Renal cortex interstitium (tissue), 11 donors: Measurements from ENCODE around the gene PRDM5. TPM values are rescaled to one million over a fixed set of nuclear protein-coding genes. Genes with fewer than 3 reads are reported as not detected.

Source experiments
- DNase-seq, 11 donors: peaks; one replicate each; pipeline ENCODE4 v3.0.0-alpha.2; 2013; ENCODE audit warnings: low read depth in 9 of 11, low spot score in 4 of 11; ENCODE audit errors: extremely low read depth in 1 of 11
- polyA plus RNA-seq, 3 donors: library from polyadenylated mRNA; unstranded; fragments of 120-200 nt; gene quantifications; one replicate each; pipeline ENCODE4 v1.2.1, GENCODE V29; 2013; ENCODE audit not compliant: insufficient read length in 3 of 3

The PRDM5 gene
- polyA plus RNA-seq, 3 donors: 16.0 to 19.1 (median 19.0) TPM

DNA sequence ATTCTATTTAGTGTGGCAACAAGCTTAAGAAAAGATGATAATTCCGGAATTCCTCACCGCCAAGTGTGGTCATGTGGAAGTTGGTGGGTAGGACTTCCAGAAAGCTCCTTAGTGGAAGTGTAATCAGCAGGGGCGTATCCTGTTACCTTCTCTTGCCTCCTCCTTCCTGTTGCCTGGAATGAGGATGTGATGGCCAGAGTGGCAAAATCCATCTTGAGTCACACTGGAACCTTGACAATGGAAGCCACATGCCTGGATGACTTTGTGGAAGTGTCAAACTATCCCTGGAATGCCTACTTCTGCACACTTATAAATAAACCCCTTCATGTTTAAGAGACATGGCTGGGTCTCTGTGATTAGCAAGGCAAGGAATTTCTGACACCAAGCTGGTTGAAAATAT, 191.0 kb downstream of the PRDM5 start:
- no peak for DNase-seq

DNA sequence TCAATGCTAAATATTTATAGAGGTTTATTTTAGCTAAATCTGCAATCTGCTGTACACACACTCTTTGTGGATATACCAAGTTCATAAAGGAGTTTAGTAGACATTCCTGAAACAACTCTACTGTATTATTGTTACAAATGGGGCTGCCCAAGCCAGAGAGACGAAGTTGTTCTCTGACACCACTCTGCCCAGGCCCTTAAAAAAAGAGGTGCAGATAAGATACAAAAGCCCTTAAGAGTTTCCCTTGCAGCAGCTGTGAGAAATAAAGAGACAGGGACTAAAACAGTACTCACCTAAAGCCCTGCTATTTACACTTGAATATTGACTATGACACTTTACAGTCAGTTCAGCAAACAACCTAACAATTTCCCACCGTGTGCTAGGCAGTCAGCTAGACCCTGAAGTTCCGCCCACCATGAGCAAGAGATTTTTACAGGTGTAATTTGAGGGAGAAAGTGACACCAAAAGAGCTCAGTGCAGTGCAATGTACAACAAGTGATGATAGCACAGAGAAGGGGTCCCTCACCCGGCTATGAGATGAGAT, 191.7 kb downstream of the PRDM5 start:
- no peak for DNase-seq

DNA sequence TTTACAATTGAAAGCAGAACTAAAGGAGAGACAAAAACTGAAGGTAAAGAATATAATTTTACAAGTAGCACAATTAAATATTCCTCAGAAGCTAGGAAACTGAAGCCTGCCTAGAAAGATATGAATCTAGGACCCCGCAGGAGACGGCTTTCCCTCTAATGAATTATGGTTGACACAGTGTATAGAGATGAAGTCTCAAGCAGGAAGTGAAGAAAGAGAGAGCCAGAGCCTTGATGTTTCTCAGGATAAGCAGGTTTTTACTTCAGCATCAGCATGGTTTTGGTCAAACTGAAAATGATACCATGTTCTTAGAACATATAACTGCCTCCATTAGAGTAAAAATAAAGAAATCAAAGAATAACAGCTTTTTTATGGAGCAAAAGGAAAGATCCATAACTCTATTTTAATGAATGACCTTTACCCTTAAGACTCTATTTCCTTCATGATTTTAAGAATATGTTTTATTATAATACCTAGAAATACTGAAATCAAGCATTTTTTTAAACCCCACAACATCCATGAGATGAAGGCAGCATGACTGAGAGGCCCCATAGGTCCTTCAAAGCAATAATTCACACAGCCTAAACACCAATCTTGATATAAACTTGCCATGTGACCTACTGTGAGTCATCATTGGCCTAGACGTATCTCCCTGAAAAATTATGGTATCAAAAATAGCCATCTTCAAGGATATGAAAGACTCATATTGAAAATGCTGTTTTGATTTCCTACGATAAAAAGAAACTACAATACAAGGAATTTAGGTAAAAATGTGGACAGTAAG, 193.4 kb downstream of the PRDM5 start:
- no peak for DNase-seq

DNA sequence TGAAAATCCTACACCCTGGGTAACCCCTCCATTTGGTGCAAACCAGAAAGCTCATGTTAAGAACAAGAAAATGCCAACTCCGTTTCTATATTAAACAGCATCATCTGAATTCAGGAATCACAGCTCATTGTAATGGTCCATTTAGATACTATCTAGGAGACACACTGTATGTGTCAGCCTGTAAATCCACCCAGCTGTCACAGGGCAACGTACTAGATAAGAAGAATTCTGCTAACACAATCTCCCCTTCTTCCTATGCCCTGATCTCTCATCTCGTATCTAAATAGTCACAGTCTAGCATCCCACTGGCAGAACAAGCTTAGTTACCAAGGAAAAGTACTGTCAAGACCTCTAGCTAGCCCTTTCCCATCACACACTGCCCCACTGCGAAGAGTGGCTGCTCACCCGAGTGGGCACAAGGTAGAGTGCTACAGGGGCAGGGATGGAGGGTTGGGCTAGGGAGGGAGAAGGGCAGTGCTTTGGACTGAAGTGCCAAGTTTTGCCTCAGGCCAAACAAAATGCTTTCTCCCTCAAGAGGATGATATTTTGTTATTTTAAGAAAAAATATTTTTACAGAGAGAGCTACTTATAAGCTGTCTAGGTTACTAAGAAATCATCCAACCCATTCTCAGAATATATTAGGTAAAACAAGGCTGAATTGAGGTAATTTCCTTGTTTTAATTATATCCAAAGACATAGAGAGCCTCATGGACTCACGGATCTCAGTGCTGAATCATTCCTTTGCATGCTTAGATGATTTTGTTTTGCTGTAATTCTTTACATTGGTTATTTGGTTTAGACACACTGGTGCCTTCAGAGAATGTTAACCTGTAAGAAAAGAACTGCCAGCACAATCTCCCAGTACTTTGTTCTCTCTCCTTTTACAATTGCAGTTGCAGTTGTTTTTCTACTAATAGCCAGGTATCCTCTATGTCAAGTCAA, 196.6 kb downstream of the PRDM5 start:
- DNase-seq: no peak

DNA sequence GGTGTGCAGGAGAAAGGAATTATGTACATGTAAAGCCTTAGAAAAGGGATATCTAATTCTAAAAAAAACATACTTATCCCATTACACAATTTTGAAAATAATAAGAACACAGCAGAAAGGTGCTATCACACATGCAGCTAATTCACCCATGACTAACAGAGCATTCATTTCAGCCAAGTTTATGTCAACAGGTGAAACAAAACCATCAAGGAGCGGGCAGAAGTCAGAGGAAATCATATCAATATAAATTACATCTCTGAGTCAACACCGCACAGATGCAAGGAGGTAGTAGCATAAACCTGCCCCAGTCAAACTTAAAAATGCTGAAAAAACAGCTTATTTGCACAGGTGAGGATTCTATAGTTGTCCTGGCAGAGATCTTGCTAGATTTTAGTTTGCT, 197.9 kb downstream of the PRDM5 start:
- DNase-seq: no peak

DNA sequence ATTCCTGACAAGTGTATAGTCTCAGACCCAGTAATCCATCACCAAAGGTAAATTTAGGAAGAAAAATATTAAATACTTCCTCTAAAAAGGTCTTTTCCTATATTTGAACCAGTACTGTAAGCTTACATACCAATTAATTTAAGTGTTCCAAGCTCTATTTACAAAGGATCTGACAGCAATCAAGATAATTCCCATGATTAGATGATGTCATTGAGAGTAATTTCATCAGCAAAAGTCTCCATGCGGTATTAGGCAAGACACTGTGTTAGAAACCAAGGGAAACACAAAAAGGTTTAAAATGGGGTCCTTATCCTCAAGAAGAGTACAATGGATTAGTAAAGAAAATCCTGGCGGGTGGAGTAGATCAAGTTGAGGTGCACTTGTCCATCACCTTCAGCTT, 198.5 kb downstream of the PRDM5 start:
- no peak for DNase-seq

DNA sequence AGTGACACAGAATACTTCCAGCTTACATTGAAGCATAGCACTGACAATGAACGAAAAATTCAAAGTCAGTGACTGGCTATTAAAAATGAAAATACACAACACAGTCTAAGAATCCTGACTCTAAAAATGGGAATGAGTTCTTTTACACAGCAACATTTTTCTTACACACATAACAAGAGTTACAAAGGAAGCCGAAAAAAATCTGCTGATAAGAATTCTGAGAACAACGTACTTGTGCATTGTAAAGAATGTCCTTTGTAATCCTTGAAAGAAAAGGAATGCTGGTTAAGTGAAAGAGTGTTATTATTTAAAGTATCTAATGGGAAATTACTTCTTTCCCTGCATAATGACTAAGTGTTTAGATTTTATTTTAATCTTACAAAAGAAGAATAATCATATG, 199.4 kb downstream of the PRDM5 start:
- no peak for DNase-seq

DNA sequence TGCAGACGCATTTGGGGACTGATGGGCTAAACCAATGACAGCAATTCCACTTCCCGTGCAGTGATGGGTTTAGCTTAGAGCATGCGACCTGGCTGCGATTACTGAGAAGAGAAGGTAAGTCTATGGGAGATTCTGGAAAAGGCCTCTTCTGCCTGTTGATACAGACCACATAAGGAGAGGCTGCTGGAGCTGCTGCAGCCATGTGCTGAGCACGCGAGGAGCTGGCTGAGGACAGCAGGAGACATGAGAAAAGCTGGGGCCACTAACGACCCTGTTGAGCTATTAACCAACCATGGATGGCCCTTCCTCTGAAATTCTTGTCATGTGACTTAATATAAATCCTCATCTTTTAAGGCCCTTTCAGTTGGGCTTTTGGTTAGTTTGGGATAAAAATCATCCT, 199.9 kb downstream of the PRDM5 start:
- no peak for DNase-seq

DNA sequence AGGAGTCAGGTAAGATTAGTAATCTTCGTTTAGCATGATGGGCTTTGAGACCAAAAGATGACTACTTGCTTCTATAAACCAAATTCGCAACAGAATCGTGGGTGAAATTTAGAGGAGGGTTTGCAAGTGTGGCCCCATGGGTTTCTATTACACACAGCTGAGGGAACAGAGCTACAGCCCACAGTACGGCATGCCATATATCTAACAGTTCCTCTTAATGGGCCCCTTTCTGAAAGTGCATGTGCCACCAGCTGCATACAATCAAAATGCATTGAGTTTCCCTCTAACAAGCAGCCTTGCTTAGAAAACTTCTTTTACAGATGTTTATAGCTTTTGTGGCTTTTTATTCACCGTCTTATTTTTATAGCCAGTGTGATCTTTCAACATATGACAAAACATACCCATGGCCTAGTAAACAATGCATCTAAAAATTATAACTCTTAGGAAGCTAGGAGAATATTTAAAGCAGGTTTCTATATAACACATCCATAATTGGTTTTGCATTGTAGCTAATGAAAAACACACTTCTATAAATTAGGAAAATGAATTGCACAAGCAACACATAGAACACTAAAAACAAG, 202.1 kb downstream of the PRDM5 start:
- DNase-seq: peak in 1 of 11 donors; percentile 6

DNA sequence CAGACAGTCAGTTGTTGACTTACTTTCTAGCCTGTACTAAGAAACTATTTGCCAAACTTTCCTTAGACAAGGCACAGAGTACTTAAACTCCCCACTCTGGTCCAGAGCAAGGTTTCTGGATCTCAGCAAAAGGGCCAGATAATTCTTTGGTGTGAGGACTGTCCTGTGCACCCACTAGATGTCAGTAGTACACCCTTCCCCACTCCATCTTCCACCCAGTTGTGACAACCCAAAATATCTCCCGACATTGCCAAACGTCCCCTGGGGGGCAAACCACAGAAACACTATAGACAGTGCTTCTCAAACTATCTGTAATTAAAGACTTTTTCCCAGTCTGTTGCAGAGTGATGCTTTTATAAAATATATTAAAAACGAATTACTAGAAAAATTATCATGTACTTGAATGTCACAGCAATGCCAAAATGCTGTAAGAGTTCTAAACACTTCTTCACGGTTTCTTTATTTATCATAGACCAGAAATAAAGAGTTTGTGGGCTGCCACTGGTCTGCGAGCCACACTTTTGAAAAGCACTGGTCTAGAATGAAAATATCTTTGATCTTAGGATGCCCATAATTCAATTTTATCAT, 203.5 kb downstream of the PRDM5 start:
- DNase-seq: peak in 5 of 11 donors; percentile 17 to 29 (median 24)

DNA sequence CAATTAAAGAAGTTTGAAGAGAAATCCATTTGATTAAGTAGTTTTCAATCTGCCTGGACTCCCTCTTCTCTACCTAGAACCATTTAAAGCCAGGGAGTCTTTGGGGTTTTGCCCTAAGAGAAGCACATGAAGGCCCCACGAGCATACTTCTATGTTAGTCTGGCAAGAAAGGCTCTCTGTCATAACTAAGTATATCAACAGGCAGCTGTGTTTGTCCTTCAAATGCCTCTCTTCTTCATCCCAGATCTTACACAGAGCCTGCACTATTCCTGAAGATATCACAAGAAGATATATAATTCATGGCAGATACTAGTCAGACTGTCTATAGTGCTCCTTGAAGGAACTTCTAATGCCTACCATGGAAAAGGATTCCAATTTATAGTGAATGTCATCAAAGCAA, 206.2 kb downstream of the PRDM5 start:
- no peak for DNase-seq

DNA sequence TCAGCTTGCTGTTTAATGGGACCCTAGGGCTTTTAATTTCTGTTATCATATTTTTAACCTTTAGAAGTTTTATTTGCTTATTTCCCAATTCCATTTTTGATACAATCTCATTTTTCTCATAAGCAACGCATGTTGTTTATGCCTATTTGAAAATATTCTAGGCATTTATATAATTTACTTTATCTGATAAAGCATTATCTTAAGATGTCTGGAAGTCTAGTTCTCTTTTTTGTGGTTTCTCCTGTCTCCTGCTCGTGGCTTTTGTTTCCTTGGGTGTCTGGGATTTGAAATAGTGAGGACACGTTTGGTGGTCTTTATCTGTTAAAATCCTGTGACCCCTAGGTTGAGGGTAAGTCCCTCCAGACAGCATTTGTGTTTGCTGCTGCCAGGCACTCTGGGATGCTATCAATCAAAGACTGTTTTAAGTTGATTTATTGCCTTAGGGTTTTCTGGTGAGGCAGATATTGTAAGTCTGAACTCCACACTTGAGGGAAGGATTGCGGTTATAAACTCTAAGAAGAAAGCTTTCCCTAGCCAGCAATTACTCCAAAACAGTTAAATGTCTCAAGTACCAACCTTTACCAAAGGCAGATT, 208.0 kb downstream of the PRDM5 start:
- DNase-seq: no peak

DNA sequence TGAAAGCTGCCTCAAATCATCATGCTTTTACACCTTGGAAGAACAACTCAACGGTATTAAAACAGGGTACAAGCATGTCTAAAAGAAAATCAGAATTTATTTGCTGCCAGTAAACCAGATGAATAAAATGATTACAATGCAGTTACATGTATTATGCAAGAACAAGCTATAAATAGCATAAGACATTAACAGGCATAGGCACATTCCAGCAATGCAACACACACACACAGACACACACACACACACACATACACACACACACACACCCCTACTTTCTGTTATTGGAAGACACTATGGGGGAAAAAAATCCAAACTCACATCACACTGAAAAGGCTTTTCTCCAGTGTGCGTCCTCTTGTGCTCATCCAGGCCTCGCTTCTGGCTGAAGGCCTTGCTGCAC, 212.5 kb downstream of the PRDM5 start:
- DNase-seq: no peak

DNA sequence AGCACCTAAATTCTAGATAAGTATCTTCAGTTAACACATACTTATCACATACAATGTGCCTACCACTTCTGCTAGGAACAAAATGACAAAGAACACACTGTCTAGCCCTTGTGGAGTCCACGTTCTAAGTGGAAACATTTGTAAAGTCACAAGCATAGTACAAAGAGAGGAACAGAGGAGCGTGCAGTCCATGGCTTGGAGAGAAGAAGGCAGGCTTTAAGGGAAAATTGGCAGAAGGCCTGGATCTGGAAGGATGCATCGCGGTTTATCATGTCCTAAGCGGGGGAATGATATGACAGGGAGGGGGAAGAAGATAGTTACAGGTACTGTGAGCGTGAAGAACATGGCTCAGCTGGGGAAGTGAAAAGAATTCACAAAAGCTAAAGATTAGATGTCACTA, 218.0 kb downstream of the PRDM5 start:
- no peak for DNase-seq

DNA sequence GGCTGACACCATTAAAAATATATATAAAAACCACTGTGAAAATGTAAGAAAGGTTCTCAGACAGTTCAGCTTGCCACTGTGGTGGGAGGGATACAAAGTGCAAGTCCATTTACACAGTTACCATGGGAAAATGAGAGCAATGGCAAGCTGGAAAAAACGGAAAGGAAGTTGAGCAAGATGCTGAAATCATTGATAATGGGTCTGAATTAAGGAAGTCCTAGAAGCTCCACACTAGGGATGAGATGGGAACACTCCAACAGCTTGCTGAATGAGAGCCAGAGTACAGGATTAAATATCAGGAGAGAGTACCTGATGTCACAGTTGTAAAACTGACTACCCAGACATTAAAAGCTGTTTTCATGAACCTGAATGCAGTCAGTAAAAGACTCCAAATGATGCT, 218.6 kb downstream of the PRDM5 start:
- DNase-seq: no peak

DNA sequence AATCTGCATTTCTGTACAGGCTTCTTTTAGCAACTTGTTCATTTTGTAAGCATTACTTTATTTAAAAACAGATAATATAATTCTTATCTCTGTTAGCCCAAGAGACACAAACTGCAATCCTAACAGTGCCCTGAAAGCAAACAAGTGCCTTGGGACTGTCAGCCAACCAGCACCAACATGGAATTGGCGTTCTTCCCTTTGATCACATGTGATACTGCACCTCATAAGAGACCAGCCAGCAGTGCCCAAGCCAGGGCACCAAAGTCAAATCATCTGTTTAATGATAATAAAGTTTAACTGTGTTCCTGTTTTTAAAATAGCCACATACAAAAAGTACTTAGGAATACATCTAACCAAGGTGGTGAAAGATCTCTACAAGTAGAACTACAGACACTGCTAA, 223.2 kb downstream of the PRDM5 start:
- no peak for DNase-seq

DNA sequence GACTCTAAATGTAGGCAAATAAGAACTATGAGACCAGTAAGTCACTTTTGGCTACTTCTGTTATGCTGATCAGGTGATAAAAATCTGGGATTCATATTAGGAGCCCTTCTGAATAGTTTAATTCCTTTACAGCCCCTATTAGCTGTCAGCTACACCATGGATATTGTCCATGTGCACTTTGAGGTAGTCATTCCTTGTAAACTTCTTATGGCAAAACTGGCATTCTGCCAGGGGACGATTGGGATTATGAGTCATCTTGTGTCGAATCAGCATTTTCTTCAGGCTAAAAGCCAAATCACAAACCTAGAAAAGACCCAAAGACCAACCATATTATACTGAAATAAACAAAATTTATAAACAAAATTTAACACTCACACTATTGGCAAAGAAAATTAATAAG, 227.6 kb downstream of the PRDM5 start:
- DNase-seq: no peak

DNA sequence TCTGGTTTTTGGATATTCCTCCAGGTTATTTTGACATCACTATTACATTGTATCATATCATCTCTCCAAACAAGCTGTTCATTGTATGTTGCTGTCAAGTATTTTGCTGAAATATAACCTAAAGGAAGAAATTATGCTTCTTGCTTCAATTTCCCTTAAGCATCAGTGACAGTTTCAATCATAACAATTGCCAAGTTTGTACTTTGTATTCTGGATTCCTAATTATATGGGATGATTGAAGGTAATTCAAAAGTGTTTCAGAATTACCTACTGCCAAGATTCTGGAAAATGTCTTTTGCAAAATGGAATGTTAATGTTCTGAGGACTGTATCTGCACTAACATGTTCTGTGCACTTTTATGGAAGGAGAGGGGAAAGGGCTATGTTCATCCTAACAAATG, 228.7 kb downstream of the PRDM5 start:
- DNase-seq: no peak

DNA sequence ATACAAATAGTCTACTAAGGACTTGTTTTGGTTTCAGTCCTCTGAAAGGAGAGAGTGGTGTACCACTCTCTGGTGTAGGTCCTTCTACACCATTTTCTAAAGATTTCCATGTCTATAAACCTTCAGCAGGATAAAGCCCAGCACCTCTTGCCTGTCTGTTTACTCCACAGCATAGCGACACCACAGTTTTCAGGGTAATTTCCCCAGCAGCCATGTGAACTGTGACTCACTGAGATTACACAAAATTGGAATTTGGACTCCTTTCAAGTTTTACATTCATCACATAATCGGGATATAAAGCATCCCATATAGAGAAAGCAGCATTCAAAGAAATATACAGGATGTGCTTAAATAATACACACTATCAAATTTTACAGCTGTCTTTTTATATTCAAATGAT, 229.6 kb downstream of the PRDM5 start:
- DNase-seq: no peak
